ENCODE results near the gene RHOBTB3.

The RHOBTB3 gene

DNA sequence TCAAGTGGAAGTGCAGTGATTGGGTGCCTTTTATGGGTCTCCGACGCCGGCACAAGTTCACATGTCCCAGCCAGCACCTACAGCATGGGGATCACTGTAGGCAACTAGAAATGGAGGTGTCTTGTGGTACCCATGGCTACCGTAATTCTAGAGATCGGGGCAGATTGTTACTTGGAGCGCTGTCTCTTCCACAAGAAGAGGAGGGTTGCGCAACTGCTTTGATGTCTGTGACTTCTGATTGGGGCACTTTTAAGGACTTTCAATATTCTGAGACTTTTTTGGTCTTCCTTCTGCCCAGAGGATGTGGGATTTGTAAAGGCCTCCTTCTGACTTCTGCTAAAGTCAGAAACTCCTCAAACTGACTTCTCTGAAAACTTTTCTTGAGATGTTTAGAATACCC, 49.5 kb downstream of the RHOBTB3 start:
- TF ChIP-seq ZNF274 (IDR thresholded peaks at IDR 0.05; ENCODE audit: low read depth, low read length), result no peak
- H3K4me3 ChIP-seq (ENCODE audit: low read length), result no peak overlapping the region

DNA sequence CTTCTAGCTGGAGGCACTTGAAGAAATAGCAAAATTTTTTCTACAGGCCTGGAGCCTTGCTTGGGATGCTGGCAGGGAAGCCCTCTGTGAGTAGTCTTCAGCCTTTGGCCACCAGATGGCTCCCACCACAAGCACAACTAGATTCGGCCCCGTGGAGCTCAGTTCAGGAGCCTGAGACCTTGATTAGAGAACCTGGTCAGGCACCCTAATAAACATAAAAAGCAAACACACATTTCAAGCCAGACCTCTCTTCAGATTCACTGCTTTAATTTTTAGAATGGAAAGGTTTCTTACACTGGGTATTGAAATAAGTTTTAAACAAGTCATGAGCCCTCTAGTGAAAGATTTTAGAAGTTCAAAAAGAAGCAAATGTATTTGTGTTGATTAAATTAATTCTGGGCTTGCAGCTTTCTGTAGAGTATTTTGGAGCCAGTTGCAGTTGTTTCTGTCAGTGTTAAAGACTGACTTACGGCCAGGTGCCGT, 50.0 kb downstream of the RHOBTB3 start:
- no peak for TF ChIP-seq ZNF274 (IDR thresholded peaks at IDR 0.05; ENCODE audit: low read depth, low read length)
- no peak overlapping the region for H3K4me3 ChIP-seq (ENCODE audit: low read length)

DNA sequence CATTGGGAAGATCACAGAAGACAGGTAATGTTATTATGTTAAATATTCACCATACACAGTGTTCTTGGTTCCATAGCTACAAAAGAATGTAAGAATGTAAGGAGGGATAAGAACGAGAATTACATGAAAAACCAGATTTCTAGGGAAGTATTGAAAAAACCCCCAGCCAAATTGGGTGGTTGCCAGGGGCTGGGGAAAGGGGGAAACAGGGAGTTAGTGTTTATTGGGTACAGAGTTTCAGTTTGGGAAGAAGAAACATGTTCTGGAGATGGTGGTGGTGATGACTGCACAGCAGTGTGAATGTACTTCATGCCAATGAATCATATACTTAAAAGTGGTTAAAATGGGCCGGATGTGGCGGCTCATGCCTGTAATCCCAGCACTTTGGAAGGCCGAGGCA, 51.0 kb downstream of the RHOBTB3 start:
- no peak for TF ChIP-seq ZNF274 (IDR thresholded peaks at IDR 0.05; ENCODE audit: low read depth, low read length)
- H3K4me3 ChIP-seq (ENCODE audit: low read length), result no peak overlapping the region

DNA sequence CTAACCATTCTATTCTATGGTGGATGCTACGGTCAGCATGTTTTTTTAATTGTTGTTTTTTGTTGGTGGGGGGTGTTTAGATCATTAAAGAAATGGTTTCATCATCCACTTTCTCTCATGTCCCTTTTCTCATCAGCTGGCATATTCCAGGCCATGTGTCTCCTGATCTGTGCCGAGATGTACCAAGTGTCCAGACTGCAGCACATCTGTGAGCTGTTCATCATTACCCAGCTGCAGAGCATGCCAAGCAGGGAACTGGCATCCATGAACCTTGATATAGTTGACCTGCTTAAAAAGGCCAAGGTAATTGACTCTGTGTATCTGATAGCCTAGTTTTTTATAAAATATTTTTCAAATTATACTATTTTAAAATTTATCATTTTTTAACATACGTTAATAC, 52.5 kb downstream of the RHOBTB3 start:
- no peak overlapping the region for H3K4me3 ChIP-seq (ENCODE audit: low read length)
- no peak for TF ChIP-seq ZNF274 (IDR thresholded peaks at IDR 0.05; ENCODE audit: low read depth, low read length)

DNA sequence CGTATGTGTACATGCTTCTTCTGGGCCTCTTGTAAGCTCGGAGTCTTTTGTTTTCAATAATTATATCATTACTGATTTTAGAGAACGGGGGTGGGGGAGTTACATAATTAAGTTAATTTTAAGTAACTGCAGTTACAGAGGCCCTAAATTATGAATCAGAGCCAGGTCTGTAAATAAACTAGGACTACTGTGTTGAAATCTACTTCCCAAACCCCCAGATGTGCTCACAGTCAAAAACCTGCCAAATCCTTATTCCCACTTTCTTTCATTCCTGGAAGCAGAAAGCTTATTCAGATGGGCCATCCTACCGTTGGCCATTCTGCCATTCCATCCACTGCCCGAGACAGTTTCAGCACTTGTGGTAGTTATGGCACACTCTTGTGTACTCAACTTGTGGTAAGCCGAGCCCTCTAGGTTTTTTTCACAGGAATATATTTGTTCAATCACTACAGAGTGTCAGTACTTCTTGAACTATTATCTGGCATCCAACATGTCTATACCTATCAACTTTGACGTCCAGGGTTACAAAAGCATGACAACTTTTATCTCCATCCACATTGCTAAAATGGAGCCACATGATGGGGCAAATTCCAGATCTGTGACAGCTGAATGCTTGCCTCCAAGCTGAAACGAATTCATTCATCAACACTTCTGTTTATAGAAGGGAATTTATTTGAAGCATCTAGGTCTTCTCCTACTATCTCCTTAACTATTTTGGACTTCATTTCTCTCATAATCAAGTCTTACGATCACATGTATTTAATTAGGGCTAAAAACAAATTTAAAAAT, 53.6 kb downstream of the RHOBTB3 start:
- TF ChIP-seq ZNF274 (IDR thresholded peaks at IDR 0.05; ENCODE audit: low read depth, low read length), result no peak

DNA sequence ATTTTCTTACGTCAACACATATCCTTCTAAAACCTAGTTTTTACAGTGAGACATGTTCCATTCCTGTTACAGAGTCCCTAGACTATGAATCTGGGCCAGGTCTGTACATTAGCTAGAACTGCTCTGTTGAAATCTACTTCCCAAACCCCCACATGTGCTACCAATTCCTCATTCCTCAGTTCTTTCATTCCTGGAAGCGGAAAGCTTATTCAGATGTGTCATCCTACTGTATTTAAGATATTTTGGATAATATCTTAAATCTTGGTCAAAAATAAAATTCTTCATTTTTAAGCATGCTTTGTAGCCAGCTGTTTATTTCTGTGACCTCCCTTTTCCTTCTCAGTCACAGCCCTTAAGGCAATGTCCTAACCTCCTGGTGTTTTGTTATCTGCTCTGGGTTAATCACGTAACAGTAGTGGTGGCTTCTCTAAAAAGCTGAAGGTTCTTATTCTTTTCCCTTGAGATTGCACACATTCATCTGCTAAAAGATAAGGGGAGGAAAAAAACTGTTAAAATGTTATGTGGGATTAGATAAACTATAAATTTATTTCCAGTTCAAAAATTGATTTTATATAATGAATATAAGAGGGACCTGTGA, 55.8 kb downstream of the RHOBTB3 start:
- no peak overlapping the region for H3K4me3 ChIP-seq (ENCODE audit: low read length)
- TF ChIP-seq ZNF274 (IDR thresholded peaks at IDR 0.05; ENCODE audit: low read depth, low read length), result no peak

More for the DNA sequence above, 53.6 kb downstream of the RHOBTB3 start:
- no peak overlapping the region for H3K4me3 ChIP-seq (ENCODE audit: low read length)

DNA sequence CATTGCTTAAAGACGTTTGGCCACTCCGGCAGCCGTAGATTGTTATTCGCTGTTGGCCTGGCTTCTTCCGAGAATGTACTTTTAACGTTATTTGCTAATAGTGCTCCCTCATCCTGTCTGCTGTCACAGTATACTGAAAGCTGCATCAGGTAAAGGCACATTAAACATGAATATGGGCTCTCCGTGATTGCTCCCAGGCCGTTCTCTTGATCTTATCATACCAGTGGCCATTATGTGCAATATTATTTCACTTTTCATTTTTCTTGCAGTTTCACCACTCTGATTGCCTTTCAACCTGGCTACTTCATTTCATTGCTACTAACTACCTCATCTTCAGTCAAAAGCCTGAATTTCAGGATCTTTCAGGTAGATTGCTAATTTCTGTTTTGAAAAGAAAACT, 57.4 kb downstream of the RHOBTB3 start:
- TF ChIP-seq ZNF274 (IDR thresholded peaks at IDR 0.05; ENCODE audit: low read depth, low read length), result no peak
- no peak overlapping the region for H3K4me3 ChIP-seq (ENCODE audit: low read length)

DNA sequence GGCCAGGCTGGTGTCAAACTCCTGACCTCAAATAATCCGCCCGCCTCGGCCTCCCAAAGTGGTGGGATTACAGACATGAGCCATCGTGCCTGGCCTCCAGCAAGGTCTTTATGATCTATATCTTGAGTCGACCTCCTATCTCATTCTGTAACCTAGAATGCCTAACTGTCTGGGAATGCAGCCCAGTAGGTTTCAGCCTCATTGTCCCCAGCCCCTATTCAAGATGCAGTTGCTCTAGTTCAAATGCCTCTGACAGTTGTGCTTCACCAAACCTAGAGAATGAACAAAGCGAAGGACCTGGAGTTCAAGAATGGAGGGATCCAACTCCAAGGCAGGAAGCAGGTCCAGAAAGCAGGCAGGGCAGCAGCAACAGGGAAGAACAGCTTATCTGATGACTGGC, 60.6 kb downstream of the RHOBTB3 start:
- no peak overlapping the region for H3K4me3 ChIP-seq (ENCODE audit: low read length)
- no peak for TF ChIP-seq ZNF274 (IDR thresholded peaks at IDR 0.05; ENCODE audit: low read depth, low read length)

DNA sequence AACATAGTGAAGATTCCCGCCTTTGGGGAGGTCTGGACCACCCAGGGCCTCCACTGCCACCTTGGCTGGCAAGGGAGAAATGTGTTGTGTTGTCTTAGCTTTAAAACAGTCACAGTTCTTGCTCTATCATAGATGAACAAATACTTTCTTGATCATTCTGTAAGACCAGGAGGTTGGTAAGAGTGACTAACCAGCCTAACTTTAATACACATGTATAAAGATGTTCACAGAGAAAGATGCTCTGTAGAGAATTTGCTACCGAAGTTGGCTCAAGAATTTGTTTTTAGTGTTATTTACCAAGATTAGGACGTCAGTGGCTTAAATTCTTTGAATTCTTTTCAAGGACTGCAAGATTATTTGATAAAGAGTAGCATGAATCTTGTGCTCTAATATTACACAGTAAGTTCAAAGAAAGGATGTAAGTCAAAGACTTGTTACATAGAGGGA, 63.0 kb downstream of the RHOBTB3 start:
- no peak overlapping the region for H3K4me3 ChIP-seq (ENCODE audit: low read length)
- no peak for TF ChIP-seq ZNF274 (IDR thresholded peaks at IDR 0.05; ENCODE audit: low read depth, low read length)

DNA sequence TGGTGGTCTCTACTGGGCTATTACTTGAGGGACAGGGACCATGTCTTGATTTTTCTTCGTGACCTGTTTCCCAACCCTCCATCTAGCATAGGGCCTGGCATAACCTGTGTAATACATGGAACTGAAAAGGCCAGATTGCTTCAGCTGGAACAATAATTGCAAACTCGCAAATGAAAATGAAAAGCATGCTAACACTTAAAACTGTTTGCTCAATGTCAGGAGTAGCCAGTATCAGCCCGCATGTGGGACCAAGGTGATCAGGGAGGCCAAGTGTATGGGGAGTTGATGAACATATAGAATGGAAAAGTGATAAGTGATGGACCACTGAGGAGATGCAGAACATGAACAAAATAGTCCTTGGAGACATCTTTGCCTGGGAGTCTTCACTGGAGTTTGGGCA, 66.2 kb downstream of the RHOBTB3 start:
- no peak for TF ChIP-seq ZNF274 (IDR thresholded peaks at IDR 0.05; ENCODE audit: low read depth, low read length)
- H3K4me3 ChIP-seq (ENCODE audit: low read length), result no peak overlapping the region

DNA sequence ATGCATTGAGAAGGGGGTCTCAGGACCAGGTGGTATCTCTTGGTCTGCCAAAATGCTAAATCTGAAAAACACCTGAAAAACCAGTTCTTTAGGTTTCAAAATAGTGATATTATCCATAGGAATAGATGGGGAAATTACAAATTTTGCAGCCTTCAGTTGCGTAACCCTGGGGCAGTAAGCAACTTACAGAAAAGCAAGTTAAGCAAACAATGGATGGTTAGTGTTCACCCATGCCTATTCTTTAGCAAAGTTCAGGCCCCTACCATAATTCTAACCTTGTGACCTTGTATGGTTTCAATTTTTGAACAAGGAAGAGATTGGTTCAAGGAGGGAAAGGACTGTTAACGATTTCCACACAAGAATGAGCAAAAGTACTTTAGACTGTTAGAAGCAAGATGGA, 66.9 kb downstream of the RHOBTB3 start:
- H3K4me3 ChIP-seq (ENCODE audit: low read length), result no peak overlapping the region
- no peak for TF ChIP-seq ZNF274 (IDR thresholded peaks at IDR 0.05; ENCODE audit: low read depth, low read length)

DNA sequence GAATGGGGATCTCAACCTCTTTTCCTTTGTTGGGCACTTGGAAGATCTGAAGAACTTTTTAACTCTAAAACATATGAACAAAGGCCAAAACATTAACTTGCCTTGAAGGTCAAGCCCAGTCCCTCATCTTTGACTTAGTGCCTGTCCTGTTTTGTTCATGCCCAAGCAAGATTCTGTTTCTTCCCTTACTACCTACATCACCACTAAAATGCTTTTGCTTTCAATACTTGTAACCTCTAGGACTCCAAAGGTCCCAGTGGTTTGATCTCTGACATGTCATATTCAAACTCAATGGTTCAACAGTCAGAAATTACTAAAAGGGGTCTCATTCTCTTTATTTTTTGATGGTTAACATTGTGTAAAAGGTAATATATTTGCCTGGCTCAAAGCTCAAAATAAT, 67.4 kb downstream of the RHOBTB3 start:
- H3K4me3 ChIP-seq (ENCODE audit: low read length), result no peak overlapping the region
- TF ChIP-seq ZNF274 (IDR thresholded peaks at IDR 0.05; ENCODE audit: low read depth, low read length), result no peak

DNA sequence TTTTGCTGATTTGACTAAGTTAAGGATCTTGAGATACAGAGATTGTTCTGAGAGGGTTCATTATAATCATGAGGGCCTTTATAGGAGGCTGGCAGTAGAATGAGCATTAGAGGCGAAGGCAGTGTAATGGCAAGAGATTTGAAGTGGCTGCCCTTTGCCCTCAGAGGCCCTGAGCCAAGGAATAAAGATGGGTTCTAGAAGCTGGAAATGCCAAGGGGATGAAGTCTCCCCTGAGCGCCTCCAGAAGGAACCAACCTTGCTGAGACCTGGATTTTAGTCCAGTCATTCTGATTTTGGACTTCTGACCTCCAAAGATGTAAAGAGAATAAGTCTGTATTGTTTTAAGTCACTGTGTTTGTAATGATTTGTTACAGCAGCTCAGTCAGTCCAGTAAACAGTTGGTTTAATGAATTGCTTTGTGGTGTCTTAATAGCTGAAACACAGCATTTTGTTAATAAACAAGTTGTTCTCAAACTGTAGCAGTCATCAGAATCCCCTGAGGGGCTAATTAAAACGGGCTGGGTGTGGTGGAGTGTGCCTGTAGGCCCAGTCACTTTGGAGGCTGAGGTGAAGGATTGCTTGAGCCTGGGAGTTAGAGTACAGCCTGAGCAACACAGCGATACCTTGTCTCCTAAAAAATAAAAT, 68.2 kb downstream of the RHOBTB3 start:
- no peak for TF ChIP-seq ZNF274 (IDR thresholded peaks at IDR 0.05; ENCODE audit: low read depth, low read length)
- no peak overlapping the region for H3K4me3 ChIP-seq (ENCODE audit: low read length)

DNA sequence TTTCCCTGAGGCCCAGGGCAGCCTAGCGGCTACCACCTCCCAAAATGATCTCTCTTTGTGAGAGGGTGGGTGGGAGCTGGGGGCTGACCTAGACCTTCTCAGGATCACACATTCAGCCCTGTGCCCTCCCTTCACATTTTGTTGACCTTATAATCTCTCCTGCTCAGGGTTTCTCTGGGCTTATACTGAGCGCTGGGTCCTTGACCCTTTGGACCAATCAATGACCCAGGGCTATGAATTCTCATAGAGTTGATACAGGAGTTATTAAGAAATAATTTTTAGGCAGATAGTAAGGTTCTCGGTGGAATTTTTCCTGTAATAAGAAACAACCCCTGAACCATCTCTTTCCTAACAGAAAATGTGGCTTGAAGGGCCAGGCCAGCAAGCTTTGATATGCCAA, 69.4 kb downstream of the RHOBTB3 start:
- no peak for TF ChIP-seq ZNF274 (IDR thresholded peaks at IDR 0.05; ENCODE audit: low read depth, low read length)
- no peak overlapping the region for H3K4me3 ChIP-seq (ENCODE audit: low read length)

DNA sequence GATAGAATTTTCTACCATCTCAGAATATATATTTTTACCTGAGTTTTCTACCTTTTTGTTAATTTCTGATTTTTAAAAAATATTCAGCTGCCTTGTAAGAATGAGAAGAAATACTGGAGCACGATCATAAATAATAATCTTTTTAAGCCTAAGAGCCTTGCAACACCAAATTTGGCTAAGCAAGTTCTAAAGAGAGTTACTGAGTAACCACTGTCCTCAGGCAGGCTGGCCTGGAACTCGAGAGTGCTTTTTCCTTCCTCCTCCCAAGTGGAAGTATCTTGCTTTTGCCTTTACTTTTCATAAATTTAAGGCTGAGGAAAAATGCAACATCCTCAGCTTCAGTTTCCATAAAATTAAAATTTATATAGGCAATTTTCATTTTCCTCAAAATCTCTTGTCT, 70.4 kb downstream of the RHOBTB3 start:
- H3K4me3 ChIP-seq (ENCODE audit: low read length), result no peak overlapping the region
- no peak for TF ChIP-seq ZNF274 (IDR thresholded peaks at IDR 0.05; ENCODE audit: low read depth, low read length)
